Calu3 (cell line): ENCODE results near the gene ROBO2. TPM values are rescaled to one million over a fixed set of nuclear protein-coding genes. Genes with fewer than 3 reads are reported as not detected.

Source experiments
- BruUV-seq: library from RNA; stranded (reverse); fragments of 400-500 nt; replicated peaks from 2 replicates; lab custom pipeline; 2021; lab: Mats Ljungman, UMichigan
- CTCF ChIA-PET: fragments of 300-600 bp; sonication (Branson Sonifier 250); formaldehyde crosslinking; loops from one replicate; lab custom pipeline; 2022; ENCODE audit warnings: antibody characterized with exemption; lab: Charles Lee
- DNase-seq: peaks from one replicate; pipeline ENCODE4 v3.0.0; 2022
- H3K27ac Mint-ChIP-seq: one replicate; pipeline ENCODE4 v1.8.0; 2022; ENCODE audit warnings: mixed read lengths; ENCODE audit not compliant: unreplicated experiment
- H3K27me3 Mint-ChIP-seq: one replicate; pipeline ENCODE4 v1.8.0; 2022; ENCODE audit warnings: mixed read lengths; ENCODE audit not compliant: unreplicated experiment
- H3K36me3 Mint-ChIP-seq: one replicate; pipeline ENCODE4 v1.8.0; 2022; ENCODE audit warnings: mild to moderate bottlenecking, moderate library complexity, mixed read lengths; ENCODE audit not compliant: insufficient read depth, unreplicated experiment
- H3K4me1 Mint-ChIP-seq: one replicate; pipeline ENCODE4 v1.8.0; 2022; ENCODE audit warnings: mild to moderate bottlenecking, low read depth, mixed read lengths; ENCODE audit not compliant: unreplicated experiment
- H3K4me3 Mint-ChIP-seq: one replicate; pipeline ENCODE4 v1.8.0; 2022; ENCODE audit warnings: mild to moderate bottlenecking, low read depth, moderate library complexity, mixed read lengths; ENCODE audit not compliant: unreplicated experiment
- H3K9me3 Mint-ChIP-seq: one replicate; pipeline ENCODE4 v1.8.0; 2022; ENCODE audit warnings: low read depth, mixed read lengths; ENCODE audit not compliant: unreplicated experiment
- CTCF ChIP-seq: fragments of 200-600 bp; IDR thresholded peaks from one replicate; pipeline ENCODE4 v1.8.0; 2022; ENCODE audit warnings: antibody characterized with exemption; ENCODE audit not compliant: unreplicated experiment
- intact Hi-C: fragments of 100-400 bp; cut with micrococcal nuclease; formaldehyde crosslinking; loops from one replicate; pipeline ENCODE4 v1.10.0; 2022; ENCODE audit not compliant: unreplicated experiment
- total RNA-seq: library from RNA; stranded (reverse); gene quantifications from 2 replicates; pipeline ENCODE4 v1.2.3, GENCODE V29; 2022

ROBO2 gene
- total RNA-seq, 1 experiment from 2014 or later = not detected

DNA sequence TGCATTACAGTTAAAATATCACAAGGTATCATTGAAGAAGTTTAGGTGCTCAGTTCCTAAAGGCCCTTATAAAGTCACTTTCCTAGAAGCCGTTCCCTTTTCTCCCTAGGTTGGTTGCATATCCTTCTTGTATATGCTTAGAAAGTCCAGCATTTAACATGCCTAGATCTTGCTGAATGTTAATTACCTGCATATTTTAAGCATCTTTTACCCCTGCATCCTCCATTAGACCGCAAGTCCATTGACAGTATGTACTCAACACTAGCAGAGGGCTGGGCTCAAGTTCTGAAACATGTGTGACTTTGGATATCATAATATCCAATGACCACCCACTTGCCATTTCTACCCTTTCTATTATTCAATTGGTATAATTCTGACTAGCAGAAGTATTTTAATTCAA is 336.6 kb downstream of the ROBO2 start:
- no peaks in the 10 kb centered on the region for H3K36me3 Mint-ChIP-seq
- peaks cover 2% of the 10 kb centered on the region for H3K9me3 Mint-ChIP-seq
- no peak overlapping the region for H3K27ac Mint-ChIP-seq
- H3K4me3 Mint-ChIP-seq = no peak overlapping the region
- CTCF ChIA-PET = no interaction called here
- no peak for TF ChIP-seq CTCF
- no peak for DNase-seq
- H3K27me3 Mint-ChIP-seq = no peaks in the 10 kb centered on the region
- intact Hi-C loops = no loop called here
- no peaks in the 10 kb centered on the region for H3K4me1 Mint-ChIP-seq
- BruUV-seq = no TSS peak

DNA sequence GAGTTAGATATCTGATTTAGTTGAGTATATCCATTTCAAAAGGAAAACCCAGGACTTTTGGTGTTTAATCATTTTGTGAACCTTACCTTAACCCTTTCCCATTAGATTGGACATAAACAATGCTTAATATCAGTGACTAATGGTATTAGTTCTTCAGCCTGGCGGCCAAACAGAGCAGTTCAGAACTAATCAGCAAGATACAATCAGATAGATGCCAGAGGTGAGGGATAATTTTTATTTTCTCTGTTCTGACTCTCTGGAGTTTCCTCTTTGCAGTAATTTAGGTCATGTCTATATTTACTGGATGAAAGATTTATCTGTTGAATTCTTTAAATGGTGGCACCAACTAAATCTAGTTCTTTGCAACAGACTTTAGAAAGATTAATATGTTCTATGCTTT is 337.8 kb downstream of the ROBO2 start:
- CTCF ChIA-PET = no interaction called here
- BruUV-seq = no TSS peak
- no peak for DNase-seq
- Mint-ChIP-seq H3K27me3 (no peaks in the 10 kb centered on the region), H3K36me3 (no peaks in the 10 kb centered on the region), H3K27ac (no peak overlapping the region), H3K9me3 (no peaks in the 10 kb centered on the region), H3K4me3 (no peak overlapping the region), H3K4me1 (no peaks in the 10 kb centered on the region)
- no peak for TF ChIP-seq CTCF
- intact Hi-C loops = no loop called here

- no peak overlapping the region for H3K4me3 Mint-ChIP-seq
- no peaks in the 10 kb centered on the region for H3K27me3 Mint-ChIP-seq
- no peaks in the 10 kb centered on the region for H3K36me3 Mint-ChIP-seq
- H3K27ac Mint-ChIP-seq = no peak overlapping the region
- BruUV-seq = no TSS peak
- no peaks in the 10 kb centered on the region for H3K4me1 Mint-ChIP-seq
- DNase-seq = no peak
- no peak for TF ChIP-seq CTCF
- intact Hi-C loops = no loop called here
- H3K9me3 Mint-ChIP-seq = no peaks in the 10 kb centered on the region
- CTCF ChIA-PET = no interaction called here
Observed at GRCh38 chr3:77380136-77380535, 340.2 kb downstream of the ROBO2 start.

GRCh38 chr3:77381431-77381830 is 341.5 kb downstream of the ROBO2 start:
- H3K4me3 Mint-ChIP-seq = no peak overlapping the region
- H3K36me3 Mint-ChIP-seq = no peaks in the 10 kb centered on the region
- intact Hi-C loops = no loop called here
- no peaks in the 10 kb centered on the region for H3K4me1 Mint-ChIP-seq
- CTCF ChIA-PET = no interaction called here
- no TSS peak for BruUV-seq
- H3K27me3 Mint-ChIP-seq = no peaks in the 10 kb centered on the region
- DNase-seq = no peak
- TF ChIP-seq CTCF = no peak
- no peaks in the 10 kb centered on the region for H3K9me3 Mint-ChIP-seq
- no peak overlapping the region for H3K27ac Mint-ChIP-seq
